ENCODE measurements around the gene GIT2.

Gene GIT2

GRCh38 chr12:109951136-109951535 lies 45.0 kb downstream of the GIT2 start:
- CTCF ChIA-PET: interaction anchor here (0.5 kb wide), 1 partner anchor 109 kb away, joined by 3 read pairs; no protein-coding TSS in a partner anchor

GRCh38 chr12:109950625-109951024 lies 45.5 kb downstream of the GIT2 start:
- no peaks in the 10 kb centered on the region for H3K4me1 ChIP-seq (ENCODE audit: control insufficient read depth, insufficient read depth, low read length)
- TF ChIP-seq ZNF248 (tag by site-specific recombination; IDR thresholded peaks at IDR 0.05) (no peak), OSR2 (tag by site-specific recombination; IDR thresholded peaks at IDR 0.05) (no peak), ZNF26 (tag by site-specific recombination; IDR thresholded peaks at IDR 0.05) (no peak), ZNF704 (tag by site-specific recombination; IDR thresholded peaks at IDR 0.05) (no peak), PATZ1 (tag by site-specific recombination; IDR thresholded peaks at IDR 0.05) (no peak), ZBTB48 (tag by site-specific recombination; IDR thresholded peaks at IDR 0.05) (no peak), ZNF585B (tag by site-specific recombination; IDR thresholded peaks at IDR 0.05) (no peak), PRDM6 (tag by site-specific recombination; IDR thresholded peaks at IDR 0.05) (no peak)
- H3K4me3 ChIP-seq (ENCODE audit: low read depth, low read length): no peak overlapping the region
- POLR2A ChIA-PET: no interaction called here
- CTCF ChIA-PET: no interaction called here
- H3K36me3 ChIP-seq (ENCODE audit: control insufficient read depth in 2 of 2, insufficient read depth in 1 of 2, low read length in 2 of 2): peaks cover 11 to 75% of the 10 kb centered on the region in 2 experiments
- no peaks in the 10 kb centered on the region for H3K9me3 ChIP-seq (ENCODE audit: control insufficient read depth, insufficient read depth, low read depth, low read length)
- no peak overlapping the region for H3K27ac ChIP-seq (ENCODE audit: extremely low read depth, low read depth, low read length)

More at GRCh38 chr12:109951136-109951535, 45.0 kb downstream of the GIT2 start:
- POLR2A ChIA-PET: no interaction called here
- Histone ChIP-seq H3K4me1 (ENCODE audit: control insufficient read depth, insufficient read depth, low read length) (no peaks in the 10 kb centered on the region), H3K36me3 (ENCODE audit: control insufficient read depth in 2 of 2, insufficient read depth in 1 of 2, low read length in 2 of 2) (peaks cover 11 to 78% of the 10 kb centered on the region in 2 experiments), H3K9me3 (ENCODE audit: control insufficient read depth, insufficient read depth, low read depth, low read length) (no peaks in the 10 kb centered on the region), H3K4me3 (ENCODE audit: low read depth, low read length) (no peak overlapping the region), H3K27ac (ENCODE audit: extremely low read depth, low read depth, low read length) (no peak overlapping the region)
- TF ChIP-seq PRDM1 (tag by site-specific recombination; IDR thresholded peaks at IDR 0.05) (no peak), GLIS2 (tag by site-specific recombination; IDR thresholded peaks at IDR 0.05) (no peak), MYNN (tag by site-specific recombination; IDR thresholded peaks at IDR 0.05; ENCODE audit: borderline replicate concordance) (no peak), KLF16 (tag by site-specific recombination; IDR thresholded peaks at IDR 0.05) (no peak), OVOL3 (tag by site-specific recombination; IDR thresholded peaks at IDR 0.05) (no peak)

GRCh38 chr12:109949089-109949488 lies 47.1 kb downstream of the GIT2 start:
- no peak overlapping the region for H3K4me3 ChIP-seq (ENCODE audit: low read depth, low read length)
- ChIA-PET CTCF (interaction anchor here (1.1 kb wide), 1 partner anchor 22 kb away, joined by 3 read pairs; no protein-coding TSS in a partner anchor), POLR2A (no interaction called here)
- H3K36me3 ChIP-seq (ENCODE audit: control insufficient read depth in 2 of 2, insufficient read depth in 1 of 2, low read length in 2 of 2): peaks cover 11 to 84% of the 10 kb centered on the region in 2 experiments
- H3K9me3 ChIP-seq (ENCODE audit: control insufficient read depth, insufficient read depth, low read depth, low read length): no peaks in the 10 kb centered on the region
- no peaks in the 10 kb centered on the region for H3K4me1 ChIP-seq (ENCODE audit: control insufficient read depth, insufficient read depth, low read length)
- H3K27ac ChIP-seq (ENCODE audit: extremely low read depth, low read depth, low read length): no peak overlapping the region
- TF ChIP-seq ZNF280D (tag by site-specific recombination; IDR thresholded peaks at IDR 0.05) (no peak), ZNF843 (tag by site-specific recombination; IDR thresholded peaks at IDR 0.05) (no peak), ZNF121 (tag by site-specific recombination; IDR thresholded peaks at IDR 0.05) (no peak), ZNF561 (tag by site-specific recombination; IDR thresholded peaks at IDR 0.05; ENCODE audit: borderline replicate concordance) (no peak), ZNF280C (tag by site-specific recombination; IDR thresholded peaks at IDR 0.05) (no peak), TCF7L2 (IDR thresholded peaks at IDR 0.05; ENCODE audit: borderline replicate concordance, low read depth, low read length) (no peak), ZNF571 (tag by site-specific recombination; IDR thresholded peaks at IDR 0.05) (no peak), ZBTB20 (tag by site-specific recombination; IDR thresholded peaks at IDR 0.05) (no peak)
